Embryonic facial prominence (tissue), 1 donor: ENCODE measurements around the gene RAB44.
"Not testable (repeated sequence)": the region's sequence is repeated elsewhere in the genome, so short reads cannot be mapped to it uniquely, and the experiment has no call there.

Experiments
- DNase-seq: peaks from one replicate; pipeline ENCODE4 v3.0.0-alpha.2; 2016; ENCODE audit errors: extremely low spot score

RAB44 gene

GRCh38 chr6:36686668-36687513 is 10.7 kb upstream of the RAB44 start:
- DNase-seq, result no peak

GRCh38 chr6:36688063-36688738 is 9.4 kb upstream of the RAB44 start:
- DNase-seq, result no peak

- DNase-seq, result no peak
Observed at GRCh38 chr6:36688739-36689075, 8.9 kb upstream of the RAB44 start.

GRCh38 chr6:36691011-36691410 is 6.6 kb upstream of the RAB44 start:
- DNase-seq, result no peak

- DNase-seq, result no peak
Observed at GRCh38 chr6:36691612-36692011, 6.0 kb upstream of the RAB44 start.

GRCh38 chr6:36692220-36692619 is 5.4 kb upstream of the RAB44 start:
- DNase-seq, result no peak

GRCh38 chr6:36692861-36693702 is 4.5 kb upstream of the RAB44 start:
- no peak for DNase-seq

GRCh38 chr6:36694616-36695015 is 3.0 kb upstream of the RAB44 start:
- no peak for DNase-seq

GRCh38 chr6:36695414-36695813 is 2.2 kb upstream of the RAB44 start:
- no peak for DNase-seq

GRCh38 chr6:36698196-36698595 is 570 bp downstream of the RAB44 start:
- no peak for DNase-seq

- DNase-seq, result no peak
Observed at GRCh38 chr6:36698871-36699271, 1.2 kb downstream of the RAB44 start.

- DNase-seq, result no peak
Observed at GRCh38 chr6:36699348-36699747, 1.7 kb downstream of the RAB44 start.

GRCh38 chr6:36700071-36700812 is 2.6 kb downstream of the RAB44 start:
- DNase-seq, result no peak

GRCh38 chr6:36700831-36701230 is 3.2 kb downstream of the RAB44 start:
- DNase-seq, result no peak

- no peak for DNase-seq
Observed at GRCh38 chr6:36701401-36701991, 3.9 kb downstream of the RAB44 start.

GRCh38 chr6:36702656-36703055 is 5.0 kb downstream of the RAB44 start:
- DNase-seq, result no peak

GRCh38 chr6:36703081-36703606 is 5.5 kb downstream of the RAB44 start:
- no peak for DNase-seq

- DNase-seq, result no peak
Observed at GRCh38 chr6:36703982-36704381, 6.4 kb downstream of the RAB44 start.

GRCh38 chr6:36704961-36705577 is 7.4 kb downstream of the RAB44 start:
- DNase-seq, result not testable (repeated sequence)

GRCh38 chr6:36706339-36706738 is 8.7 kb downstream of the RAB44 start:
- DNase-seq, result no peak

- DNase-seq, result no peak
Observed at GRCh38 chr6:36712816-36713215, 15.2 kb downstream of the RAB44 start.
